NCI-H1417 treated with DMSO at 0.1 percent for 48 hours (cell line): ENCODE data around the gene HIC1.

Experiments used
- DNase-seq: peaks from one replicate; lab custom pipeline; 2025; lab: John Stamatoyannopoulos, UW

The HIC1 gene

GRCh38 chr17:2060681-2061440 lies 6.0 kb downstream of the HIC1 start:
- DNase-seq = no peak

DNA sequence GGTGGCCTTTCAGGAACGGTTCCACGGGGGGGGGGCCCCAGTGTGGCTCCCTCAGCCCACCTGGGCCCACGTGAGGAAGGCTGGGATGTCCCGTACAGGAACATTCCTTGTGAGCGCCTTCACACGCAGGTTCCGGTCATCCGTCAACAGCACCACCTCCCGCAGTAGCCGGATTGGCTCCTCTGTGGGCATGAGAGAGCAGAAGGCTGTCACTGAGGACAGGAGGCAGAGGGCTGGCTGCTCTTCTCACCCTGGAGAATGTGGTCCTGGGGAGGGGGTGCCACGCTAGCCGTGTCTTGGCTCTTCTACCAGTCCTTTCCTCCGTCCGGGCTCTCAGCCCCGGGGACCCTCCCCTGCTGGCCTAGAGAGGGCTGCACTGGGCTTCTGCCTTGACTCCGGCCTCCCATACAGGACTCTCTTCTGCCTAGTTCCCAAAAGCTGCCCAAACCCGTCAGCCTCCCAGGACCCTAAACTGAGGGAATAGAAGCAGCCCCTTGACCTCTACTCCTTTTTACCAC lies 6.6 kb downstream of the HIC1 start:
- DNase-seq = no peak

GRCh38 chr17:2062571-2063183 lies 7.8 kb downstream of the HIC1 start:
- no peak for DNase-seq

GRCh38 chr17:2063261-2064146 lies 8.6 kb downstream of the HIC1 start:
- DNase-seq = no peak

- no peak for DNase-seq
Measured at GRCh38 chr17:2064147-2064489, 9.2 kb downstream of the HIC1 start.

- no peak for DNase-seq
Measured at GRCh38 chr17:2064520-2064971, 9.6 kb downstream of the HIC1 start.

DNA sequence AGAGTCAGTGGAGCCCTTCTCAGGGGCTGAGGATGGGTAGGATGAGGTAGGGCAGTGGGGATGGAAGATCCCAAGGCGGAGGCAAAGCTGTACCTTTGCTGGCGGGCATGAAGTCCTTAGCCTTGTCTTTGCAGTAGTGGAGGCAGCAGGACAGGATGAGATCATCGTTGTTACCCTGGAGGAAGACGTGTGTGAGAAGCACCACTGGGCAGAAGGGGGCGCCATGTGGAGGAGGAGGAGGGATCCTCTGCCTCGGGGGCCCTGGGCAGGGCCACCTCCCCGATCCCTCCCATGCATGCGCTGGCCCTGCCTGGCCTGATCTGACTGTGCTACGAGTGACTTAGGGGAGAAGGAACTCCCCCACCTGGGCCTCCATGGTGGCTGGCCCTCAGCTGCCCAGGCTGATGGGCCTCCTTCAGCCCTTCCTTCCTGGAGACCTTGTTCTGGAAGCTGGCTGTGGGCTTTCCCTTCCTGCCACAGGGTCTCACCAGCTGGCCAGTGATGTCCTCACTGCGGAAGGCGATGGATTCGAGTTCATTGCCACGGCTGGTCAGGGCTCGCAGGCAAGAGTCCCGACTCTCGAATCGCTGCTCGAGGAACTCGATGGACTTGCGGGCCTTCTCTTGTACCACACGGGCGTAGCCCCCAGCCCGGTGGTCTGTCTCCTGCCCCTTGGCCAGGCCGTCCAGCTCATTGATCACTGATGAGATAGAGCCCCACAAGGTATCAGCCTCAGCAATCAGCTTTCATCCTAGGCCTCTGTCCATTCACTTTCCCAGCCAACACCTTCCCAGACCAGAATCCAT lies 10.3 kb downstream of the HIC1 start:
- DNase-seq = no peak

DNA sequence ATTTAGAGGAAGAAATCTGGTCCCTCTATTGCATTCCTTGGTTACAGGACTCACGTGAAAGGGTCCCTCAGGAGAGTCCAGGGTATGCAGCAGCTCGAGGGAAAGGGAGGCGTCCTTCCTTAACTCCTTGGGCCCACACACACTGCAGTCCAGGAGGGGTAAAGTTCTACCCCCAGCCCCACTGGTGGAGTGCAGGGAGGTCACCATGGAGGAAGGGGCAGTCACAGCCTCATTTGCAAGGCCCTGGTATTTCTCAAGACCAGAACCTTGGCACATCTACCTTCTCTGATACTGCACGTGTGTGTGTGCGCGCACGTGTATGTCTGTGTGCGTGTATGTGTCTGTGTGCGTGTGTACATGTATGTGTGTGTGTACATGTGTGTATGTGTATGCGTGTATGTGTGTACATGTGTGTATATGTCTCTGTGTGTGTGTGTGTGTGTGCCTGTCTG lies 11.1 kb downstream of the HIC1 start:
- no peak for DNase-seq

GRCh38 chr17:2067048-2067561 lies 12.2 kb downstream of the HIC1 start:
- DNase-seq = no peak

GRCh38 chr17:2067608-2068024 lies 12.7 kb downstream of the HIC1 start:
- no peak for DNase-seq

DNA sequence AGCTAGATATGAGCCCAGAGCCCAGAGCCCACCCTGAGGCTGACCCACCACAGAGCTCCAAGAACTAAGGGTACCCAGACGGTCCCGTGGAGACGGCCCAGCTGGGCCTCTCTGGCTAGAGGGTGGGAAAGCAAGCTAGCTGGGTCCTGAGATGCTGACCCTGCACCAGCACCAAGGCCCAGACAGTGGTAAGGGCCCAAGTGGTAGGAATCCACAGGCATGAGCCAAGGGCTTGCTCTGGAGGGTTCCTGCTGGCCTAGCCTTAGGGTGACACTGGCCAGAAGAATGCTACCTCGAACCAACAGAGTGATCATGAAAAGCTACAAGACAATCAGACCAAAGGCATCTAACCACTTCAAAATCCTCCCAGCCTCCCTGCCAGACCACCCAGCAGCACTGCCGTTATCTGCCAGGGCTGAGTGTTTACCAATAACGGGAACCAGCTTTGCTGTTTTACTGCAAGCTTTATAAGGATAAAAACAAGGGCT lies 13.2 kb downstream of the HIC1 start:
- no peak for DNase-seq

GRCh38 chr17:2068519-2069051 lies 13.7 kb downstream of the HIC1 start:
- no peak for DNase-seq

DNA sequence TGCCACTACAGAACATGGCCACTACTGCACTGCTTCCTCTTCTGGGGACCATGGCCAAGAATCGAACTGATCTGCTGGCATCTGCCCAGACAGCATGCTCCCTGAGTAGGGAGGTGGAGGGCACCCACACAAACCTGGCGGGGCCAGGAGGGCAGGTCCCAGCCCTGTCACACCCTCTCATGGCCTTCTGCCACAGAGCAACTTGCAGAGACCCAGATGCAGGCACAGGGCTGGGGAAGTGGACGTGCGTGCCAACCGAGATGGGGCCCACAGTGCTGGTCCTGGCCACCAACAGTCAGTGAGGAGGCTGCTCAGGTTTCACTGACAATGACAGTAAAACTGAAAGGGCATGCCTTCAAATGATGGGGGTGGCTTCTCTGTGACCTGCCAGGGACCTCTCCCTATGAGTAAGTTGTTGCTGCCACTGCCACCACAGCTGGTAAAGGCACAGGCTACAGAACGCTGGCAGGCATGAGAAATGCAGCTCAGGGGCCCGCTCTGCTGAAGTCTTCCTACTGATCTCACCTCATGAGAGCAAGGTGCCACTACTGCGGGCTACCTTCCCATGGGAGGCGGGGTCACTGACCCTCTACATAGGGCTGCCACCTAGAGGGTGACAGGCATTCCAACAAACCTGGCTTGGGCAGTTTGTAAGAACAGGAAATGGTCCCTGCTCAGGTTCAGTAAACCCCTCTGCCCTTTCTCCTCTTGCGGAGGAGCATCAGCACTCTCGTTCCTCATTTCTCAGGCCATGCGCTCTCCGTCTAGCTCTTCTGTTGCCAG lies 15.5 kb downstream of the HIC1 start:
- DNase-seq = no peak

- DNase-seq = no peak
Measured at GRCh38 chr17:2071024-2071385, 16.1 kb downstream of the HIC1 start.

- no peak for DNase-seq
Measured at GRCh38 chr17:2071455-2072281, 16.8 kb downstream of the HIC1 start.

GRCh38 chr17:2074919-2075318 lies 20.0 kb downstream of the HIC1 start:
- DNase-seq = no peak

DNA sequence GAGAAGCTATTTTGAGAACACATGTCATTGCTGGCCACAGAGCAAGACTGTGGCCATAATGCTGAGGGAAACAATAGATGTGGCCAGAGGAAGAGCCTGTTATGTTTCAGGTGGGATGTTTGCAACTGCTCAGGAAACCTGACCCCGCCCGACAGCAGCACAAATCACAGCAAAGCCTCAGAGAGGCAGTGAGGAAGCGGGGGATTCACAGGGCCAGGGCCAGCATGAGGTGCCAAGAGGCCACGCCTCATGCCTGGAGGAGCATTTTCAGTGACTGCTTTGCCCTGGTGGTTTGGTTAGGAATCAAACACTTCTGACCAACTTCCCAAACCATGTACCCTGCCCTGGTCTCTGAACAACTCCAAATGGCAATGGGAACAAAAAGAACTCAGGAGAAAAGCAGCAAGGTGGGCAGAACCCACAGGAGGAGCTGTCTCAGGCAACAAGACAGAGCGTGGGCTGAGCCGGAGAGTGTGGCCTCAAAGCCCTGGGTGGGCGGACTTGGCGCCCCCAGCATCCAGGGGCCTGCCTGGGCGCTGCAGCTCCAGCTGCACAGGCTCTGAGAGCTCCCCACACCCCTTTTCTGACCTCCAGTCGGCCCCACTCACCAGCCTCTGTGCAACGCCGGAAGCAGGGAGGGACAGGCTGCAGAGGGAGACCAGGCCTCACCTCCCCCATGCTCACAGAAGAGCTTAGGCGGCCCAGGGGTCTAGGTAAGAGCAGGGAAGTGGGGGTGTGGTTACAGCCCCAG lies 20.6 kb downstream of the HIC1 start:
- no peak for DNase-seq
